HG03432 (cell line): Measurements from ENCODE around the gene SARDH.

Experiments used
- ATAC-seq: cut with Tn5 transposase; IDR thresholded peaks from one replicate; pipeline ENCODE4 v1.9.1; 2021; ENCODE audit warnings: mild to moderate bottlenecking, moderate library complexity; ENCODE audit not compliant: unreplicated experiment

Gene SARDH

DNA sequence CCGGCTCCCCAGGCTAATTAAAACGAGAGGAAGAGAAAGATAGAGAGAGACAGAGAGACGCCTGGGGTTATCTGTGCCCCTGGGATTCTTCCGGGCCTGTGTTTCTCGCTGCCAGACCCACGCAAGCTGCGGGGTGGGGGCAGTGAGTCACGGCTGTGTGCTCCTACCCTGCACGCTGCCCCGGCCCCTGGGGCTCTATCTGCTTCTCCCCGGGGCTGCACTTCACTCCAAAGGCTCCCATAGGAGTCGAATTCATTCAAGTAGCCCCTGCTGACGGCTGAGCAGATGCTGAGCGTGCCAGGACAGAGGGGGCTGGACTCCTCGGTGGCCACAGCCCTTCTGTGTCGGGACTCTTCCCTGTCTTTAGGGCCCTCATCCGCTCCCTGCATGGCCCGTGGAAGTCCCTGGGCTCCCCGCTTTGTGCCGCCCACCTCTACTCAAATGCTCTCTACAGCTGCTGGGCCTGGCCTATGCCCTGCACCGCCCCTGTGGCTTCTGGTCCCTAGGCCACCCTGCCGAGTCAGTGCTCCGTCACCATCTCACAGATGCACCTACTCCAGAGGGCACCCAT lies 22.8 kb downstream of the SARDH start:
- no peak for ATAC-seq

DNA sequence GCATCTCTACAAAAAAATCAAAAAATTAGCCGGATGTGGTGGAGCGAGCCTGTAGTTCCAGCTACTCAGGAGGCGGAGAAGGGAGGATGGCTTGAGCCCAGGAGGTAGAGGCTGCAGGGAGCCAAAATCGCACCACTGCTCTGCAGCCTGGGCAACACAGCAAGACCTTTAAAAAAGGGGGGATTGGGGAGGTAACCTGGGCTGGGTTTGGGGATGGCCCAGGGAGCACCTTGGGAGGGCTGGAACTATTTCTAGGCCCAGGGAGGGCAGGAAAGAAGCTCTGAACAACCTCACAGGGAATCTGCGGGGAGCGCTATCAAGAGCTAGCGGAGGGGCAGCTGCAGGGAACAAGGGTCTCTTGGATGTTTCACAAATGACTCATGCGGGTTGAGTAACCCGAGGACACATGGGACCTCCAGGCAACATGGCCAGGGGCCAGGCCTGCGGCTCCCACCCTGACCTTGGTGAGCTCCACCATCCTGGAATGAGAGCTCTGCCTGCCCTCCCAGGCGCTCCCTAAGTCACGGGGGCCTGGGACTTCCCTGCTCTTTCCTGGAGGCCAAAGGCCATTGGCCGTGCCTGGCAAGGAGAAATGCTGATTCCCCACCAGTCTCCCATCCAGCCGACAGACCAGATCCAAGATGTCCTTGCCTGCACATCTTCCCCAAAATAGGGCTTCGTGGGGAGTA lies 23.4 kb downstream of the SARDH start:
- no peak for ATAC-seq

DNA sequence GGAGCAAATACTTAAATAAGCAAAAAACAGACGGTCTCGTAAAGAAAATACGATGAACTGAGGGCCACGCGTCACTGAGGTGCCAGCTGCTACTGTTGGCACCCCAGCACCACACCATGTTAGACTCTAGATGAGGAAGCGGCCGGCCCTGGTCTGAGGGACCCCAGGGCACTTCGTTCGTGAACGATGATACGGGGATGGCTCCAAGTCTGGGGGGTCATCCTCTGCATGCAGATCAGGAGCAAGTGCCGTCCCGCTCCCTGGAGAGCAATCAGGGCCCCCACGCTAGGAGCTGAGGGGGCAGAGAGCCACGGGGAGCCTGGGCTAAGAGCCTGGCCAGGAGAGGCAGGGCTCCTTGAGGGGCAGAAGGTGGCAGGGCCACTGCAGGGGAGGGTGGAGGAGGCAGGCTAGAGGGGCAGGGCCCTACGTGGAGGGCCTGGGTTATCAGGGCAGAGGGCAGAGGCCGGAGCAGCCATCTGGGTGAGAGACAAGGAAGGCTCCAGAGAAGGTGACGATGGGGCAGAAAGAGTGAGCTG lies 24.1 kb downstream of the SARDH start:
- no peak for ATAC-seq

DNA sequence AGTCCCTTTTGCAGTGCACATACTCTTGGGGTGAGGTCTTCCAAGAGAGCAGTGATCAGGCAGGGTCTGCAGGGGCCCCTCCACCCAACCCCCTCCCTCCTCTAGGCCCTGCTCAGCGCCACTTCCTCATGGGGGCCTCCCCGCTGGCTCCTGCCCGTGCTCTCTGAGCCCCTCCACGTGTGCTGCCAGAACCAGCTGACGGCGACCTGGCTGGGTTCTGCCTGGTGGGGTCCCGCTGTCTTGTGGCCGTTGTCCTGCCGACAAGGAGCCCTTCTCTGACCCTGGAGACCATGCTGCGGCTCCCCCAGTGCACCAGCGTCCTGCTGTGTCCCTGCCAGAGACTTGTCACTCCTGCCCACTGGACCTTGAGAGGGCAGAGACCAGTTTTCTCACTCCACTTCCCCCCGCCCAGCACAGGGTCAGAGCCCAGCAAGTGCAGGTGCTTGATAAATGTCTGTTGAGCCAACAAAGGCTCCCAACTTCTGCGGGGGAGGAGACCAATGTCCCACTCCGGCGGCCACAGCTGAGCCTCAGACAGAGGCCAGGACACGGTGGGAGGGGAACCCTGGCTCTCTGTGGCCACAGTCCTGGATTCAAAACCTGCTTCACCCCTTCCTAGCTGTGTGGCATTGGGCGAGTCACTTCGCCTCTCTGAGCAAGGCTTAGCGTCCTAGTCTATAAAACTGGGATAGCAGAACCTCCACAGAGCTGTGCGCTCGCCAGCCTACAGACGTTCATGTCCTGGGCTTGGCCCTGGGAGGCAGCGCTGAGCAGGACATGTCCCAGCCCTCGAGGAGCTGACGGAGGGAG lies 24.8 kb downstream of the SARDH start:
- no peak for ATAC-seq

DNA sequence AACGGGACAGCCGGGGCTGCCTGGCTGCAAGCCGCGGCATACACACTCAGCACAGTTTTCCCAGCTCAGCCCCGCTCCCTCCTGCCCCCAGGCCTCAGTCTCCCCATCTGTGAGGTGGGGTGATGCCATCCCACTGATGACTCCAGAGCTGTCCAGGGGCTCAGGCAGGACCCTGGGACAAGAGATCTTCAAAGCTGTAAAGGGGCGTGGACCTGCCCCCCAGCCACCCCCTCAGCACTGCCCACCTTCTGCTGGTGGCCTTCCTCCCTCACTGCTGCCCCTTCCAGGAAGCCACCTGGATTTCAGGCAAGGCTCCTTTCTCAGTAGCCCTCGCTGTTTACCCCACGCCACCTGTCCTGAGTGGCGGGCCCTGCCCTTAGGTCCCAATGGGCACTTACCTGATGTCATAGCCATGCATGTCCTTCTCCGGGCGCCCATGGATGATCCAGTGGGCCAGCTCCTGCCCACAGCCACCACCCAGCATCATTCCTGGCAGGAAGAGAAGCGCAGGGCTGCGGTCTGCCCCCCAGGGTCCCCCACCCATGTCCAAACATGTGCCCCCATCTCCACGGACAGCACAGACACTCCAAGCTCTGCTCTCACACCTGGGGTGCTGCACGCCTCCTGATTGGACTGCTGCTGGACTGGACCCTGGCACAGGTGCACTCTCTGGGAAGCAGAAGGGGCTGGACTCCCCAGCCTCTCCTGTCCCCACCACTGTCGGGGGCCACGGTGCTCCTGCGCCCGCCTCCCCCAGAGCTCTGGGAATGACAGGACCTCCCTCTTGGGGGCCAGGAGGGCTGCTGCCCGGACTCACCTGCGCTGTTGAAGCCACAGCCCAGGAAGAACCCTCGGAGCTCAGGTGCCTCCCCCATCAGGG lies 25.7 kb downstream of the SARDH start:
- no peak for ATAC-seq

DNA sequence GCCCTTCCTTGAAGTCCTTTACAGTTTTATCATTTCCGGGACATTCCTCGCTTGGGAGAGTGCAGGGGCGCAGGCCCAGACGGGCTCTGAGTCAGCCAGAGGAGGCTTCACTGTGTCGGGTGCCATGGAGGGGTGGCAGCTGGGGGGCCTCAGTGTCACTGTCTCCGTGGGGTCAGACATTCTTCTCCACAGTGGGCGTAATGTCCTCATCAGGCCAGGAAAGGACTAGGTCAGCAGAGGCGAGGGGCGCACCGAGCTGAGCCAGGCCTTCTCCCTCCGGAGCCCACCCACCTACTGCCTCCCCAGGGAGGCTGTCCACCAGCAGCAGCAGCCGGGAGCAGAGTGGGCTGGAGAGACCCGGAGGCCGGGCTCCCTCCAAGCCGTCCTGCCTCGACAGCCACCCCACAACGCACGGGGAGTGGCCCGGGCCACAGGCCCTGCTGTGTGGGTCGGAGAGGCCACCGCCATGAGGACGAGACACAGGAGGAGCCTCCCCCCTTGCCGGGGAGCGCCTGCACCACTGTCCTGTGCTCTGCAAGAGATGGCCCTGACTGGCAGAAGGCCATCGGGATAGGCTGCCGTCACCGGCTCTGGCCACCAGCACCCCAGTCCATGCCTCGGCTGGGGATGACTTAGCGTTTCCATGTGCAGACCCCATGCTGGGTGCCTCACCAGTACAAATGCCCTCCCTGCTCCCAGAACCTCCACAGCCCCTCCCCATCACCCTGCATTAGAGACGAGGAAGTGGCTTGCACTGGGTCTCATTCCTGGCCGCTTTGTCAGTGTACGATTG lies 26.5 kb downstream of the SARDH start:
- ATAC-seq, result no peak

DNA sequence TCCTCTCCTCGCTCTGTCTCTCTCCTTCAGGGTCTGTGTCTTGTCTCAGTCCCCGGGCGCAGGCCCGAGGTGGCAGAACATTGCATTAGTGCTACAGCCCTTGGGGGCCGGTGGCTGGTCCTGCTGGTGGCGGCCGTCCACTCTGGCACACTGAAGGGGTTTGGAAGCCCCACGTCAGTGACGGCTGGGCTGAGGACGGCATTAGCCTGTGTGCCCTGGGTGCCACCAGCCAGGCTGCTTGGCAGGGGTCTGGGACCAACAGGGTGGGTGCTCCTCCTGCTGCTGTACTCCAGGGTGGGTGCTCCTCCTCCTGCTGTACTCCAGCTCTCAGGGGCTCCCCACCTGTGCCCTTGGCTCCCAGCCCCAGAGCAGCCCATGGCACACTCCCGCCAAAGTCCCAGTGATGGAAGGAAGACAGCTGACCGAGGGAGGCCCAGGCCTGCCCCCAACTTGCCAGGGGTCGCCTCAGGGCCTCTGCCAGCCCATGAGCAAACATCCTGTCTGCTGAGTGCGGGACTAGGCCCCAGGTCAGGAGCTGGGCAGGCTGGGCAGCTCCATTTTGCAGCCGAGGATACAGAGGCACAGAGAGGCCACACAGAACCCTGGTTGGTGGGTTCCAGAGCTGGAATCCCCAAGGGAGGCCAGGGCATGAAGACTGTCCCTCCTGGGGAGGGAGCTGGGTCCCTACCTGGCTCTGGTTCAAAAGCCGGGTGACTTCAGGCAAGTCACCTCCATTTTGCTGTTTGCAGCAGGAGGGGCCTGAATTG lies 27.3 kb downstream of the SARDH start:
- ATAC-seq, result no peak

DNA sequence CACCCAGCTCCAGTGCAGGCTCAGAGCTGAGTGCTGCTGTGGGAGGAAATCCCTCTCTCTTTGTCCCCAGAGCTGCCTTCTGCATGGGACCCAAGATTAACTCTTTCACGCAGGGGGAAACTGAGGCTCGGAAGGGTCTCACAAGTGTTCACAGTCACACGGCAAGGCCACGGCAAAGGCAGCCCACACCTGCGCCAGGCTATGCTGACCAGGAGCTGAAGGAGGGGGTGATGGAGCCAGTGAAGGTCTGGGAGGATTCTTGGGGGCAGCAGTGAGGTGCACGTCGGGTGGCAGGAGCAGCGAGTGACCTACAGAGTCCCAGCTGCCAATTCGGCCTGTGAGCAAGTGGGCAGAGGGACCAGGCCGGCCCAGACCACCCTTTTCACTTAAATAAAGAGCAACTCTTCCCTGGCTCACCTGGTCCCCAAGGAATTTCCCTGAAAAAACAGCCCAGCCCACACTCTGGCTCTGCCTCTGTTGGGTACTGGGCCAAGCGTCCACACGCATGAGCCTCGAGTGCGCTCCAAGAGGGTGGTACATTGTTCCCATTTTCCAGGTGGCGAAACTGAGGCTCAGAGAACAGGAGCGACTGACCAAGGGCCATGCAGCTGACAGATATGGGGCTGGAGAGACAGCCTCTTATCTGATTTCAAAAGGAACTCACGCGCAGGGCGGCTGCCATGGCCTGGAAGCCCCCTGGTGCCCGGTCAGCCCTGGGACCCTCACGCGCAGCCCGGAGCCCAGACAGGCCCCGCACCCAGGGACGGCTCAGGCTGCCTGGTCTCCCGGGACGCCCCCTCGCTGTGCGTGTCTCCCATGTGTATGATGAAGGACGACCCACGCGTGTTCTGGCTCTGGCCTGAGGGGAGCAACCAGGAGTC lies 28.2 kb downstream of the SARDH start:
- no peak for ATAC-seq

DNA sequence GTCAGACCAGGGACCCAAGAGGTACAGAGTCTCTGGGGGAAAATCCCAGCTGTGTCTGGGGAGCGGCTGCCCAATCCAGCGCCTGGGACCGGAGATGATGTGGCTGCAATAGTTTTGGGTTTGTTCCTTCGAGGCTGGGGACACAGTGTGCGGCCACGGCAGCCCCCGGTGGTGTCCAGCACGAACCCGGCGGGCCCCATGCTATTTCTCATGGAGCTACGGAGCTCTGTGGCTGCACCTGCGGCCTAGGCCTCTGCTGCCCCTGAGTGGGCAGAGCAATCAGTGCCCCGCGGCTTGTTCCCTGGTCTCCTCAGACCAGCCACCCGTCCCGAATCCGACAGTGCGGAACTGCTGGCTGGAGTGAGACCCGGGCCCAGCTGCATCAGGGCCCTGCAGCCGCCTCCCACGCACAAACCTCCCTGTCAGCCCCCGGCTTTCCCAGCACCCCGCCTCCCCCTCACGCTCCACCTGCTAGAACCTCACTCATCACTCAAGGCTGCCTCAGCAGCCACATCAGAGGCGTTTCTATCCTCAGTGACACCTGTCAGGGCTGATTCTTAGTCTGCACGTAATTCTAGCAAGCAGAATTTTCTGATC lies 29.0 kb downstream of the SARDH start:
- no peak for ATAC-seq

DNA sequence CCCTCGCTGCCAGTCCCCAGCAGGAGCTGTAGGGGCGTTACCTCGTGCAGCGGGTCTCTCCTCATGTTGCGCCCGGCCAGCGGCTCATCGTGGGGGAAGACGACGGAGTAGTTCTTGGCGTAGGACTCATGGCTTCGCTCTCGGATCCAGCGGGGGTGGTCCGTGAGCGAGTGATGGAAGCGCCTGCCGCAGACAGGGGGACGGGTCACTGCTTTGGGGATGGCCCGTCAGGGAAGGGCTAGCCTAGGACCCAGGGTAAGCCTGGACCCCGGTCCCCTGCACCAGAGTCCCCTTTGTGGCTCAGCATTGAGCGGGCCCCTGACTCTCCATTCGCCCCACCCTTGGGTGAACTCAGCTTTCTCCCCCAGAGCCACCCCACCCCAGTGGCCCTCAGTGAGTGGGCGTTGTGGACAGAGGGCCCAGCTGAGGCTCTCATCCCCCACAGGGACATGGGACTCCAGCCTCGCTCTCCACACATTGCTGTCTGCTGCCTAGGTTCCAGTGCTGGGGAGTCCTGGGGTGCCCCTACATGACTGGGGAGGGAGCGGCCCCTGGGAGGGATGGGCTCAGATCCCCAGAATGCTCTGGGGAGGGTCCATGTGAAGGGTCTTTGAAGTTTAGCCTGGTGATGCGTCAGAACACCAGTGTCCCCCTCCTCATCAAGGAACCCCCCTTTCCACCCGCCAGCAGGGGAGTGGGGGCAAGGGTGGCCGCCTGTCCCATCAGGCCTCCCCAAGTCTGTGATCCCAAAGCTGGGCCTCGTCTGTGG lies 29.7 kb downstream of the SARDH start:
- no peak for ATAC-seq

DNA sequence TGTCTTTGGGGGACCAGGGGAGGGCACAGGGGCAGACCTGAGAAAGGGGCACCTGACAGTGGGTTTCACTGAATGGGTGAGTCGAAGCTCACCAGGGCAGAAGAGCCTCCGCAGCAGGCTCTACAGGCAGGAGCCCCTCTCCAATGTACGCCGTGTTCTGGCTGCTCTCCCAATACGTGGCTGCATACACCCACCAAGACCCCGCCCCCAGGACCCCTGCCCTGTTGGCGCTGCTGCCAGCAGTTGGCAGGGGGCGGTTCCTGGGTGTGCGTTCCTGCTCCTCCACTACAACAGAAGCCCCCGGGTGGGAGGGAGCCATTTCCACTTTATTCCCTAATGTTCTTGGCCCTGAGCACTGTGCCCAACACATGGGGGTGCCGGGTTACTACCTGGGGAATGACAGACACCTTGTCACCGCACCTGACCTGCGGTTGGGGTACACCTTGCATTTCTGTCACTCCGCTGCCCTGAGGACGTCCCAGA lies 30.3 kb downstream of the SARDH start:
- no peak for ATAC-seq

DNA sequence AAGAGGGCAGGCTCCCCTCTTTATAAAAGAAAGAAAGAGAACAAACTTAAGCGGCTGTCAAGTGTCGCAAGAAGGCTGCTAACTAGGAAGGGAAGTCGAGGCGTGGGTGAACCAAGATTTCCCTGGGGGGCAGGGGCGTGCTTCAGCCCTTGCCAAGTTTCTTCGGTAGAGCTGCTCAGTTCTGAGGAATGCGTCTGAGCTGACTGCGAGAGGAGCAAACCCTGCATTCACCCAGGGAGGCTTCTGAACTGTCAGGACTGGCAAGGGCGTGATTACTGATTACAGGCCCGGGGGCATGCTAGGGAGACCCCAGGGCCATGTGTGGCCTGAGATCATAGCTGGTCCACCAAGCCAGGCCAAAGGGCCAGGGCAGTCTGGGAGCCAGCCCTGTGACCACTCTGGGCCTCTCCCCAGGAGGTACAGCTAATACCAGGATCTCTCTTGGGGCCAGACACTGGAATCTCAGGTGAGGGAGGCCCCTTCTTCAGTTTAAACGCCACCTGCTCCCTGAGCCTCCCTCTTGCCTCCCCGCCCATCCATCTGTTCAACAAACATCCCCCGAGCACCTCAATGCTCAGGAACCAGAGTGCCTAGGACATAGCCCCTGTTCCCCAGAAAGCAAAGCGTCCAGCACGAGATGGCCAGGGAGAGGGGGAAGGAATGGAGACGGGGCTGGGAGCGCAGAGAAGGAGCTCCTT lies 30.9 kb downstream of the SARDH start:
- ATAC-seq, result no peak

DNA sequence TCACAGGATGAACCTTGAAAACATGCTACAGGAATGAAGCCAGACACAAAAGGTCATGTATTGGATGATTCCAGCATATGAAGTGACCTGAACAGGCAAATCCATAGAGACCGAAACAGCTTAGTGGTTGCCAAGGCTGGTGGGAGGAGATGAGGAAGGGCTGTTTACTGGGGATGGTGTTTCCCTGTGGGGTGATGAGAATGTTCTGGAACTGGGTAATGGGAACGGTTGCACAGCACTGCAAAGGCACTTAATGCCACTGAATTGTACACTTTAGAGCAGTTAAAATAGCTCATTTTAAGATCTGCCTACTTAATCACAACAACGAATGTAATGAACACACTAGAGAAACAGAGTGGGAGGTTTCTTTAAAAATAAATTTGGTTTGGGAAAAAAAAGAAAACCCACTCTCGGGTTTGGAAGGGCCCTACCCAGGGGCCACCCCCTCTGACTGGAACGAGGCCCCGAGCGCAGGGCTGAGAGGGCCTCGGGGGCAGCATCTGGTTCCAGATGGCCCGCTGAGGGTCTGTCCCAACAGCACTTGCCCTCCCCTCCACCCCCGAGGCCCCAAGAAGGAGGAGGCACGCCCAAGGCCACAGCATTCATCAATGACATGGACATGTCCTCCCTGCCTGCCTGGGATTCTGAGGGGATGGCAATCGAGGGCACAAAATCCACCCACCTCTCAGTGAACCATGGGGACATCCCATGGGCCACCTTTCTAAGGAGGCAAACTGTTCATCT lies 31.7 kb downstream of the SARDH start:
- ATAC-seq, result no peak

DNA sequence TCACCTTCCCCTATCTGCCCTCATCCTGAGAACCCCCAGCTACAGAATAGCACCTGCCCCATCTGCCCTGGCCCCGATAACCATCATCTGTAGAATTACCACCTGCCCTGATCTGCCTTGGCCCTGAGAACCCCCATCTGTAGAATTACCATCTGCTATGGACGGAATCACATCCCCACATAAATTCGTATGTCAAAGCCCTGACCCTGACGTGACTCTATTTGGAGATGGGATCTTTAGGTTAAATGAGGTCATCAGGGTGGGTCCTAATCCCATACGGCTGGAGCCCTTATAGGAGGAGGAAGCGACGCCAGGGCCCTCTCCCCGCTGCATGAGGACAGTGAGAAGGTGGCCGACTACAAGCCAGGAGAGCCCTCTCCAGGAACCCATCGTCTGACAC lies 32.6 kb downstream of the SARDH start:
- ATAC-seq, result no peak

DNA sequence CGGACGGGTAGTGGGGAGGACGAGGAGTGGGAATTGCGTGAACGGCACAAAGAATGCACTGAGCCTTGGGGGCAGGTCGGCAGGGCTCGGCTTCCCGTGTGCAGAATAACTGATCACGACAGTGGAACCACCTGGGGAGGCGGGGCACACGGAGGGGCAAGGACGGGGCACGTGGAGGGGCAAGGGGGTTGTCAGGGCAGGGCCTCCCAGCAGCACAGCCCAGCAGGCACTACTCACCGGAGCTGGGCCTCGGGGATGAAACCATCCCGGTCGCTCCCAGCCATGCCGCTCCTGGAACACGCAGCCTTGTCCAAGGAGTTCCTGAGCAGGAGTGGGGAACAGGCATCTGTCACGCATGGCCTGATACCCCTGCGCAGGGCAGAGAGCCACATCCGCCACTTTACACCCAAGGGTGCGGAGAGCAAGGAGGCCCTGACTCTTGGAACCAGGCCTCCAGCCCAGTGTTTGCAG lies 33.4 kb downstream of the SARDH start:
- ATAC-seq, result no peak
